Fibroblast of the conjunctiva (primary cell): Measurements from ENCODE around the gene CFP.
A peak's percentile ranks its signal among the peaks of the same experiment; 100 is the strongest.
"Not testable (repeated sequence)": the region's sequence is repeated elsewhere in the genome, so short reads cannot be mapped to it uniquely, and the experiment has no call there.

Source experiments
- DNase-seq: peaks from one replicate; pipeline ENCODE4 v3.0.0-alpha.2; 2010; ENCODE audit warnings: low read depth

CFP gene

DNA sequence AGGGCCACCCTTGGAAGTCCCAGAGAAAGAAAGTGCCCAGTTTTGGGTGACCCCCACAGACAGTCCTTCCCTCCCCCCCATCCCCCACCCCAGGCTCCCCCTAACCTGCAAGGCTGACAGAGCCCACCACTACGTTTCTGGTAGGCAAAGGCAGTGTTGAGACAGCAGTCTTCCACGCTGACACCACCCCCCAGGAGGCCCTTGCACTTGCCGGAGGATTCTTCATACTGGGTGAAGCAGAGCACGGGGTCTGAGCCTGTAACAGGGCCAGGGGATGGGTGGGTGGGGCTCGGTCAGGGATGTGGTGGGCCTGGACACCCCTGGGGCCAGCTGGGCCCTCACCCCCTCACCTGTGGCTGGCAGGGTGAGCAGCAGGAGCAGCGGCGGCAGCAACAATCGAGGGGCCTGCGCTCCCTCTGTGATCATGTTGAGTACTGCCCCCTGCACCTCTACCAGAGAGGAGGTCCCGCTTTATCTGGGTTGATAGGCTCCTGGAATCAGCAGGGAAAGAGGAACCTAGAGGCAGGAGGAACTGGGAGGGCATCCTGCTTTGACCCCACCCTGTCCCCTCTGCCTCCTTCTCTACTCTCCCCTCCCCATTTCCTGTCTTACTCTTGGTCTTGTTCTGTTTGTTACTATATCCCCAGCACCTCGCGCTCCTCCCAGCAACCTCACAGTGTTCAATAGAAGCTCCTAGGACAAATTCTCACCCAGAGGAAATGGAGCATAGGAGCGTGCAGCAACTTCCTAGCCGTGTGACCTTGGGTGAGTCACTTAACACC, at the start of gene CFP:
CFP (minus strand) TSS at position 512 of the 782 bp plus-strand sequence; CDS start at position 426, 86 bp downstream.
- no peak for DNase-seq

DNA sequence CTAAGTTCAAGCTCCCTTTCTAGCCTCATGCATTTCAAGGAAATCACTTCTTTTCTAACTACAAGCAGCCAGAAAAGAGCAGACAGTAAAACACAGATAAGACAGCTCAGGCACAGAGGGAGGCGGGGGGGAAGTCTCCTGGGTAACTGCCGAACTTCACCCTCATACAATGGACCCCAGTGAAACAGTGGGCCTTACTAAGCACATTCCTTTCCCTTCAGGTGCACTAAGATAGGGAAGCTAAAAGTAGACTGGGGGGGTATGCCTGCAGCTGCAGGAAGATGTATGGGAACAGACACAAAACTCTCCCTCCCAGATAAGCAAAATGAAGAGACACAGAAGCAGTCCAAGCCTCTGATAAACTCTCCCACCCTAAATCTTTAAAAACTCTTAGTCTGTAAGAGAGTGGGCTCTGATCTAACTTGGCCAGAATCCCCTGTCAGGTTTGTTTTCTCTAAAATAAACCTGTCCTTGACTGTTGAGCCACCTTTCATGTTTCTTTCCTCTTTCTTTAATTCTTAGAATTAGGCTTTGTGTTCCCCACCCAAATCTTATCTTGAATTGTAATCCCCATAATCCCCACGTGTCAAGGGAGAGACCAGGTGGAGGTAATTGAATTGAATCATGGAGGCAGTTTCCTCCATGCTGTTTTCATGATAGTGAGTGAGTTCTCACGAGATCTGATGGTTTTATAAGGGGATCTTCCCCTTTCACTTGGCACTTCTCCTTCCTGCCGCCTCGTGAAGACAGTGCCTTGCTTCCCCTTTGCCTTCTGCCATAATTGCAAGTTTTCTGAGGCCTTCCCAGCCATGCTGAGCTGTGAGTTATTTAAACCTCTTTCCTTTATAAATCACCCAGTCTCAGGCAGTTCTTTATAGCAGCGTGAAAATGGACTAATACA, 46.5 kb upstream of the CFP start:
- DNase-seq: not testable (repeated sequence)

GRCh38 chrX:47674776-47675175, 45.0 kb upstream of the CFP start:
- DNase-seq: no peak

DNA sequence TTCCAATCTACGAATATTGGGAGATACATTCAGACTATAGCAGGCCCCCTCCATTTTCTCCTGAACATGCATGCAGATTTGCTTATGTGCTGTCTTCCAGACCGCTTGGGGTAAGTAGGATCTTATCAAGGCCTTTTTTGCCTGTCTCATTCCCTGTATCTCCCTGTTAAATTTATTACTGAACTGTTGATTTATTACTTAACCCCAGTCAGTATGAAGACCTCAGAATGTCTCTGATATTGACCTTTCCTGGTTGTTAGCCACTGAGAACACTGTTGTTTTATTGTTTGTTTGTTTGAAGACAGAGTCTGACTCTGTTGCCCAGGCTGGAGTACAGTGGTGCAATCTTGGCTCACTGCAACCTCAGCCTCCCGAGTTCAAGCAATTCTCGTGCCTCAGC, 36.1 kb upstream of the CFP start:
- DNase-seq: not testable (repeated sequence)

GRCh38 chrX:47664737-47665136, 35.0 kb upstream of the CFP start:
- DNase-seq: no peak

DNA sequence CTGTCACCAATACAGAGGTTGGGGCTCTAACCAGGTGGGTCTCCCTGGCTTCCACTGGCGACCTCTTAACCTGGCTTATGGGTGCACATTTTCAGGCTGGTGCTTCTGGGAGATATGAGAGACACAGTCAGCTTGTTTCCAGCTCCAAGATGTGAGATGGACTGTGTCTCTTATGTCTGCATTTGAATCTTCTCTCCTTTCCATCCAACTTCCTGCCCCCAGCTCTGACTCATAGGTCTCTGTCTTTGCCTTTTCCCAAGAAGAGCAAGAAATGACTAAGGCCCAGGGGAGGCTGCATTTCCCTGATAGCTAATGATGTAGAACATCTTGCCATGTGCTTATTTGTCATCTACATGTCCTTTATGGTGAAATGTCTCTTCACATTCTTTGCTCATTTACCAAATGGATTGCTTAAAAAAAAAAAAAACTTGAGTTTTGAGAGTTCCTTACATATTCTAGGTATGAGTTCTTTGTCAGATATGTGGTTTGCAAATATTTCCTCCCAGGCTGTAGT, 32.5 kb upstream of the CFP start:
- DNase-seq: peak; percentile 57

- DNase-seq: no peak
Observed at GRCh38 chrX:47661539-47661938, 31.8 kb upstream of the CFP start.

GRCh38 chrX:47659421-47659726, 29.6 kb upstream of the CFP start:
- no peak for DNase-seq

DNA sequence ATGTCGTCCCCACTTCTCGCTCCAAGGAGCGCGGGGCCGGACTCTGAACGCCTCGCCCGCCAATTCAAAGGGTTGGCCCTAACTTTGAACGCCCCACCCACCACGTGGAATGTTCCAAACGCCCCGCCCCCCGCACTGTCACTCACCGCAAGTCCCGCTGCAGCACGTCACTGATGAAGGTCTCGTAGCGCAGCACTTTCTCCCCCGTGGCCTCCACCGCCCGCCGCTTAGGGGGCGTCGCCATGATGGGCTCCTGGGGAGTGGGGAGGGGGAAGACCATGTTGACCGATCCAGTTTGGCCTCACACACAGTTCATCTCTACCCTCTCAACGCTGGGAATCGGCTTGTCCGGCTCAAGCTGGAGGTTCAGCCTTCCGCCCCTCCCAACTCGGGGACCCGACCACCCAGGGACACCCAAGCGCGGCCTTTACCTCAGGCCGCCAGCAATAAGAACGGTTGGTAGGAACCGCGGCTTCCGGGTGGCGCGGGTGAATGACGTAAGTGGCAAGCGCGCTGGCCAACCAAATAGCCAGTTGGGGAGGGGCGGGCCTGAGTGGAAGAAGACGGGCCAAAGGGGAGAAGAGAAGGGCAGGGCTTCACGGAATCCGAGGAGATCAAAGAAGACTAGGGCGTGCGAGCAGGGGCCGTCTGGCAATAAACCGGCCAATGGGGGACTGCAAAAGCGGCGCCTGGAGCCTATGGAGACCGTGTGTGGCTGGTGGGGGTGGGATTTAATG, 29.1 kb upstream of the CFP start, which contains the start of gene UXT:
UXT (minus strand) TSS at position 497 of the 737 bp plus-strand sequence; CDS start at position 244, 253 bp downstream.
- DNase-seq: peak; percentile 93

DNA sequence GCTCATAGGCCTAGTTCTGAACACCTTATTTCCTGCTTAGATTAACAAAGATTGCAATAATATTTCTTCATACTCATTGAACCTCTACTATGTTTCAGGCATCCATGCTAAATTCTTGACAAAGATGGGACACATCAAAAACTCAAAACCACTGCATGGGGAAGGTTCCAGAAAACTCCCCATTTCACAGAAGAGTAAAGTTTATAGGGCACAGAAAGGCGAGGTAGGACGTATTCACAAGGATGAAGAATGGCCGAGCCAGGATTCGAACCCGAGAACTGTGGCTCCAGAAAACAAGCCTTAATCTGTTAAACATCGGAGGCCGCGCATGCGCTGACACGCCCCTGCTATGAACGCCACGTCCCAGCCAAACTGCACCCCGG, 28.6 kb upstream of the CFP start:
- no peak for DNase-seq

- DNase-seq: no peak
Observed at GRCh38 chrX:47651043-47651905, 21.5 kb upstream of the CFP start.

- peak; percentile 98 for DNase-seq
Observed at GRCh38 chrX:47650164-47651042, 20.7 kb upstream of the CFP start, which contains the start of gene ELK1. TSS of gene ELK1 (minus strand) at chrX:47650563. CDS start at chrX:47641441, 9,122 bp downstream.

- no peak for DNase-seq
Observed at GRCh38 chrX:47649781-47650163, 20.0 kb upstream of the CFP start.

GRCh38 chrX:47649271-47649670, 19.5 kb upstream of the CFP start:
- no peak for DNase-seq

- no peak for DNase-seq
Observed at GRCh38 chrX:47648376-47648775, 18.6 kb upstream of the CFP start.

GRCh38 chrX:47646636-47647035, 16.9 kb upstream of the CFP start:
- no peak for DNase-seq

DNA sequence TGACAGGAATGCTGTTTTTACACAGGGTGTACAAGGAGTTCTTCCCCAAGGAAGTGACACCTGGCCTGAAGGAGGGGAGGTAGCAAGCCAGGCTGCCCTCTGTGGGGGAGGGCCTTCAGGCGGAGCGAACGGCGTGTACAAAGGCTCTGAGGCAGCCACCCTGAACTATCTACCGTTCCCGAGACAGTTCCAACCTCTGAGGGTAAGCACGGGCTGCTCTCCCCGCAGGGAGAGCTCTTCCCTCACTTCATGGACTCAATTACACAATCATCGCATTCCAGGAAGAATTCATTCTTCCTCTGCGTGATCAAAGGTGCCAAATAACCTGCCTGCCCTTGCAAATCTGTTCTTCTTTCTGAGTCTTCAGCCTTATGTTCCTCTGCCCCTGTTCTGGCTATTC, 15.8 kb upstream of the CFP start:
- DNase-seq: no peak

DNA sequence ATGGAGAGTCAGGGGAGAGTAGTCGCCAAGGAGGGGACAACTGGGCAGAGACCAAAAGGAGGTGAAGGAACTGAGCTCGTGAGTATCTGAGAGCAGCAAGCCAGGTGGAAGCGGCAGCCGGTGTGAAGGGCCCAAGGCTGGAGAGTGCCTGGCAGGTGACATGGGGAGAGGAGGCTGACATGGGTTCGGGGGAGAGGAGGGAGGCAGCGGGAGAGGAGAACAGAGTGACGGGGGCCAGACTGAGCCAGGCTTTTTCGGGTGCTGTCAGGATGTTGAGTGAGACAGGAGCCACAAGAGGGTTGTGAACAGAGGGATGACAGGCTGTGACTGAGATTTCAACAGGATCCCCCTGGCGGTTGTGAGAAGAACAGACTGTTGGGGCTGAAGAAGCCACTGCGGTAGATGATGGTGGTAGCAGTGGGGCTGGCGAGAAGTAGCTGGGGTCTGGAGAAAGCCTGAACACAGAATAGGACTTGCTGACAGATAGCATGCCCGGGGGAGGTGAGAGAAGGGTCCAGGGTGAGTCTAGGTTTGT, 14.9 kb upstream of the CFP start:
- DNase-seq: no peak

GRCh38 chrX:47643926-47644325, 14.2 kb upstream of the CFP start:
- DNase-seq: peak; percentile 21

DNA sequence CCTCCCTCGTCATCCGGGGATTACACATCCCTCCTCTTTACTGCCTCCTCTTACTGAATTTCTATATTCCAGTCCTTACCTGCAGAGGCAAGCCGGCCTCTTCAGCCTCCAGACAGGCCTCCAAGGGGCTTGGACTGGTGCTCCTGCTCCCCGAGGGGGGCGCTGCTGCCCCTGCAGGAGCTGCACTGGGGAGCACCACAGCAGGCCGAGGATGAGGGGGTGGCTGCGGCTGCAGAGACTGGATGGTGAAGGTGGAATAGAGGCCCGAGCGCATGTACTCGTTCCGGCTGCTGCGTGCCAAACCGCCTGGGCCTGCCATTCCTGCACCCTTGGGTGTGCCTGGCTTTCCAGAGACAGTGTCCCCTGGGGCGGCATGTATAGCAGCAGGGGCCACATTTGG, 9.1 kb upstream of the CFP start:
- DNase-seq: no peak
